GM23338 (cell line): Measurements from ENCODE around the gene TEKT3. TPM values are rescaled to one million over a fixed set of nuclear protein-coding genes. Genes with fewer than 3 reads are reported as not detected.

Experiments used
- ATAC-seq: fragments of 200-7000 bp; cut with Tn5 transposase; 3 replicates; pipeline ENCODE4 v1.9.1; 2020
- DNase-seq: peaks from one replicate; pipeline ENCODE4 v3.0.0-alpha.2; 2015; ENCODE audit warnings: low spot score
- H2AFZ ChIP-seq: fragments of 200-600 bp; sonication (generic); 2 replicates; pipeline ENCODE4 v1.8.0; 2016; ENCODE audit warnings: antibody characterized with exemption, mild to moderate bottlenecking, moderate library complexity
- H3F3A ChIP-seq: fragments of 200-600 bp; sonication (generic); replicated peaks from 2 replicates; pipeline ENCODE4 v1.8.0; 2017; ENCODE audit warnings: antibody characterized with exemption, mixed run types, low read depth
- H3K27ac ChIP-seq: fragments of 200-600 bp; sonication (generic); 2 replicates; pipeline ENCODE4 v1.6.1; 2016; ENCODE audit warnings: low read depth
- H3K27me3 ChIP-seq: fragments of 200-600 bp; sonication (generic); 2 replicates; pipeline ENCODE4 v1.8.0; 2016; ENCODE audit warnings: mild to moderate bottlenecking, mixed run types, moderate library complexity; ENCODE audit not compliant: insufficient read depth
- H3K36me3 ChIP-seq: fragments of 200-600 bp; sonication (generic); 2 replicates; pipeline ENCODE4 v1.8.0; 2016; ENCODE audit warnings: mild to moderate bottlenecking; ENCODE audit not compliant: insufficient read depth
- H3K4me1 ChIP-seq: fragments of 200-600 bp; sonication (generic); 2 replicates; pipeline ENCODE4 v1.8.0; 2016; ENCODE audit warnings: mild to moderate bottlenecking, moderate library complexity; ENCODE audit not compliant: insufficient read depth
- H3K4me2 ChIP-seq: fragments of 200-600 bp; sonication (generic); 2 replicates; pipeline ENCODE4 v1.7.1; 2017; ENCODE audit warnings: mixed run types
- H3K4me3 ChIP-seq: fragments of 200-600 bp; sonication (generic); 2 replicates; pipeline ENCODE4 v1.6.1; 2016; ENCODE audit warnings: mixed run types
- H3K79me2 ChIP-seq: fragments of 200-600 bp; sonication (generic); replicated peaks from 2 replicates; pipeline ENCODE4 v1.8.0; 2017; ENCODE audit warnings: mild to moderate bottlenecking; ENCODE audit not compliant: insufficient read depth
- H3K9me2 ChIP-seq: fragments of 200-600 bp; sonication (generic); 2 replicates; pipeline ENCODE4 v1.8.0; 2017; ENCODE audit not compliant: insufficient read depth
- H4K20me1 ChIP-seq: fragments of 200-600 bp; sonication (generic); replicated peaks from 2 replicates; pipeline ENCODE4 v1.8.0; 2017; ENCODE audit warnings: mild to moderate bottlenecking; ENCODE audit not compliant: insufficient read depth
- H3K27ac Mint-ChIP-seq: 2 replicates; pipeline ENCODE4 v1.8.0; 2020; ENCODE audit warnings: inconsistent platforms, mild to moderate bottlenecking, moderate library complexity, mixed read lengths
- H3K27me3 Mint-ChIP-seq: 3 replicates; pipeline ENCODE4 v1.8.0; 2022; ENCODE audit warnings: low read depth, mild to moderate bottlenecking, moderate library complexity, mixed read lengths, inconsistent platforms; ENCODE audit not compliant: insufficient read depth, poor library complexity
- H3K36me3 Mint-ChIP-seq: 3 replicates; pipeline ENCODE4 v1.8.0; 2021; ENCODE audit warnings: low read depth, mild to moderate bottlenecking, inconsistent platforms, moderate library complexity, mixed read lengths
- H3K4me1 Mint-ChIP-seq: 3 replicates; pipeline ENCODE4 v1.8.0; 2020; ENCODE audit warnings: mild to moderate bottlenecking, inconsistent platforms, mixed read lengths
- H3K4me3 Mint-ChIP-seq: 3 replicates; pipeline ENCODE4 v1.8.0; 2021; ENCODE audit warnings: moderate library complexity, mild to moderate bottlenecking, inconsistent platforms, mixed read lengths
- H3K9me3 Mint-ChIP-seq: 3 replicates; pipeline ENCODE4 v1.8.0; 2020; ENCODE audit warnings: moderate library complexity, mild to moderate bottlenecking, inconsistent platforms, mixed read lengths
- EZH2 ChIP-seq: fragments of 200-600 bp; sonication (generic); IDR thresholded peaks from one replicate; pipeline ENCODE4 v1.8.0; 2017; ENCODE audit warnings: antibody characterized with exemption, mild to moderate bottlenecking, low read depth; ENCODE audit not compliant: unreplicated experiment
- JUNB ChIP-seq: IDR thresholded peaks from one replicate; pipeline ENCODE4 v1.6.1; 2016; ENCODE audit warnings: antibody characterized with exemption; ENCODE audit not compliant: unreplicated experiment
- NANOG ChIP-seq: IDR thresholded peaks from 2 replicates; pipeline ENCODE4 v1.6.1; 2016; ENCODE audit warnings: antibody characterized with exemption, borderline replicate concordance
- ZNF331 ChIP-seq: fragments of 250-450 bp; sonication (Bioruptor Pico); IDR thresholded peaks from 2 replicates; pipeline ENCODE4 v1.5.0; 2020; ENCODE audit warnings: low read depth, mild to moderate bottlenecking, moderate library complexity
- polyA plus RNA-seq: library from polyadenylated mRNA; unstranded; fragments of >200 nt; fragmentation: Nextera tagmentation; extraction: Ambion mirVana; gene quantifications from 2 replicates; pipeline ENCODE4 v1.2.1, GENCODE V29; 2016
- total RNA-seq: library from RNA; depleted of rRNA; stranded (reverse); fragments of >200 nt; shearing (Covaris generic); gene quantifications from 2 replicates; pipeline ENCODE4 v1.2.3, GENCODE V29; 2014
- TF ChIP-seq, protein P1 (sequence below): fragments of 250-450 bp; sonication (Bioruptor Pico); IDR thresholded peaks from 2 replicates; pipeline ENCODE4 v1.5.0; 2020; ENCODE audit warnings: mild to moderate bottlenecking, moderate library complexity
- TF ChIP-seq, protein P2 (sequence below): IDR thresholded peaks from one replicate; pipeline ENCODE4 v1.6.1; 2018; ENCODE audit warnings: antibody characterized with exemption; ENCODE audit not compliant: unreplicated experiment

TEKT3 gene
- total and polyA plus RNA-seq, 2 experiments from 2014 or later, result 1.6 to 2.0 TPM

DNA sequence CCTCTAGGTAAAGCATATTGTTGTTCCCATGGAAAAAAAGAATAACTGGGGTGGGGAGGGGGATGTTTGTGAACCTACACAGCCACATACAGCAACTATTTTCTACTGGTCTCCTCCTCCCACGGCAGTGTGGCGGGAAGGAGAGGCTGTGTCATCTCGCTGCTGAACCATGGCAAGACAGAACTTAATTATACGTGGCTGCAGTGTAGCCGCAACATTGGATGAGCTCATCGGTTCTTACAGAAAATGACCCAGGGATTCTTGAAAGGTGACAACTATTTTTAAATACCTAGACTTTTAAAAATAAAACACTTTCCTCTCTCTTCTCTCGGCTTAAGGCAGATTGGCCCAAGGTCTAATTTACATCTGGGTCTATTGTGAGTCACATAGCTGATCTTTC is 19.8 kb upstream of the TEKT3 start (continued):
- TF ChIP-seq, protein P1, sequence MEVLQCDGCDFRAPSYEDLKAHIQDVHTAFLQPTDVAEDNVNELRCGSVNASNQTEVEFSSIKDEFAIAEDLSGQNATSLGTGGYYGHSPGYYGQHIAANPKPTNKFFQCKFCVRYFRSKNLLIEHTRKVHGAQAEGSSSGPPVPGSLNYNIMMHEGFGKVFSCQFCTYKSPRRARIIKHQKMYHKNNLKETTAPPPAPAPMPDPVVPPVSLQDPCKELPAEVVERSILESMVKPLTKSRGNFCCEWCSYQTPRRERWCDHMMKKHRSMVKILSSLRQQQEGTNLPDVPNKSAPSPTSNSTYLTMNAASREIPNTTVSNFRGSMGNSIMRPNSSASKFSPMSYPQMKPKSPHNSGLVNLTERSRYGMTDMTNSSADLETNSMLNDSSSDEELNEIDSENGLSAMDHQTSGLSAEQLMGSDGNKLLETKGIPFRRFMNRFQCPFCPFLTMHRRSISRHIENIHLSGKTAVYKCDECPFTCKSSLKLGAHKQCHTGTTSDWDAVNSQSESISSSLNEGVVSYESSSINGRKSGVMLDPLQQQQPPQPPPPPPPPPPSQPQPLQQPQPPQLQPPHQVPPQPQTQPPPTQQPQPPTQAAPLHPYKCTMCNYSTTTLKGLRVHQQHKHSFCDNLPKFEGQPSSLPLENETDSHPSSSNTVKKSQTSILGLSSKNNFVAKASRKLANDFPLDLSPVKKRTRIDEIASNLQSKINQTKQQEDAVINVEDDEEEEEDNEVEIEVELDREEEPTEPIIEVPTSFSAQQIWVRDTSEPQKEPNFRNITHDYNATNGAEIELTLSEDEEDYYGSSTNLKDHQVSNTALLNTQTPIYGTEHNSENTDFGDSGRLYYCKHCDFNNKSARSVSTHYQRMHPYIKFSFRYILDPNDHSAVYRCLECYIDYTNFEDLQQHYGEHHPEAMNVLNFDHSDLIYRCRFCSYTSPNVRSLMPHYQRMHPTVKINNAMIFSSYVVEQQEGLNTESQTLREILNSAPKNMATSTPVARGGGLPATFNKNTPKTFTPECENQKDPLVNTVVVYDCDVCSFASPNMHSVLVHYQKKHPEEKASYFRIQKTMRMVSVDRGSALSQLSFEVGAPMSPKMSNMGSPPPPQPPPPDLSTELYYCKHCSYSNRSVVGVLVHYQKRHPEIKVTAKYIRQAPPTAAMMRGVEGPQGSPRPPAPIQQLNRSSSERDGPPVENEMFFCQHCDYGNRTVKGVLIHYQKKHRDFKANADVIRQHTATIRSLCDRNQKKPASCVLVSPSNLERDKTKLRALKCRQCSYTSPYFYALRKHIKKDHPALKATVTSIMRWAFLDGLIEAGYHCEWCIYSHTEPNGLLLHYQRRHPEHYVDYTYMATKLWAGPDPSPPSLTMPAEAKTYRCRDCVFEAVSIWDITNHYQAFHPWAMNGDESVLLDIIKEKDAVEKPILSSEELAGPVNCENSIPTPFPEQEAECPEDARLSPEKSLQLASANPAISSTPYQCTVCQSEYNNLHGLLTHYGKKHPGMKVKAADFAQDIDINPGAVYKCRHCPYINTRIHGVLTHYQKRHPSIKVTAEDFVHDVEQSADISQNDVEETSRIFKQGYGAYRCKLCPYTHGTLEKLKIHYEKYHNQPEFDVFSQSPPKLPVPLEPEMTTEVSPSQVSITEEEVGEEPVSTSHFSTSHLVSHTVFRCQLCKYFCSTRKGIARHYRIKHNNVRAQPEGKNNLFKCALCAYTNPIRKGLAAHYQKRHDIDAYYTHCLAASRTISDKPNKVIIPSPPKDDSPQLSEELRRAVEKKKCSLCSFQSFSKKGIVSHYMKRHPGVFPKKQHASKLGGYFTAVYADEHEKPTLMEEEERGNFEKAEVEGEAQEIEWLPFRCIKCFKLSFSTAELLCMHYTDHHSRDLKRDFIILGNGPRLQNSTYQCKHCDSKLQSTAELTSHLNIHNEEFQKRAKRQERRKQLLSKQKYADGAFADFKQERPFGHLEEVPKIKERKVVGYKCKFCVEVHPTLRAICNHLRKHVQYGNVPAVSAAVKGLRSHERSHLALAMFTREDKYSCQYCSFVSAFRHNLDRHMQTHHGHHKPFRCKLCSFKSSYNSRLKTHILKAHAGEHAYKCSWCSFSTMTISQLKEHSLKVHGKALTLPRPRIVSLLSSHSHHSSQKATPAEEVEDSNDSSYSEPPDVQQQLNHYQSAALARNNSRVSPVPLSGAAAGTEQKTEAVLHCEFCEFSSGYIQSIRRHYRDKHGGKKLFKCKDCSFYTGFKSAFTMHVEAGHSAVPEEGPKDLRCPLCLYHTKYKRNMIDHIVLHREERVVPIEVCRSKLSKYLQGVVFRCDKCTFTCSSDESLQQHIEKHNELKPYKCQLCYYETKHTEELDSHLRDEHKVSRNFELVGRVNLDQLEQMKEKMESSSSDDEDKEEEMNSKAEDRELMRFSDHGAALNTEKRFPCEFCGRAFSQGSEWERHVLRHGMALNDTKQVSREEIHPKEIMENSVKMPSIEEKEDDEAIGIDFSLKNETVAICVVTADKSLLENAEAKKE (CRISPR knock-in tag), result no peak

DNA sequence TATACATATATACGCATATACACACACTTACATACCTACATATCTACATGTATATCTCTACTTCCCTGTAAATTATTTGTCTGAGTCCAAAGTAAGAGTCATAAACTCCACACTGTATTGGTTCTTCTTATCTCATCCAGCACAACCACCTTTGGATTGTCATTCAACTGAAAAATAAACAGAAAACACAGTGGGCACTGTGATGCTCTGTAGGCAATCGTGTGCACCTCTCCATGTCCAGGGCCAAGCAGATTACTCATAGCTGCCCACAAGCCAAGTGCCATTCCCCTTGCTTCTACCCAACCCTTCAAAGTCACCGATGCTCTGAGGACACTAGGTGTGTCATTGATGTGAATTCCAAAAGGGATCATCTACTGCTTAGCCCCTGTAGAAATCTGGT is 12.9 kb upstream of the TEKT3 start:
- peaks cover 5% of the 10 kb centered on the region for H3K27me3 Mint-ChIP-seq
- TF ChIP-seq, protein P1 (CRISPR knock-in tag), result no peak
- TF ChIP-seq NANOG (no peak), JUNB (no peak), EZH2 (no peak), ZNF331 (CRISPR knock-in tag) (no peak)
- TF ChIP-seq, protein P2, sequence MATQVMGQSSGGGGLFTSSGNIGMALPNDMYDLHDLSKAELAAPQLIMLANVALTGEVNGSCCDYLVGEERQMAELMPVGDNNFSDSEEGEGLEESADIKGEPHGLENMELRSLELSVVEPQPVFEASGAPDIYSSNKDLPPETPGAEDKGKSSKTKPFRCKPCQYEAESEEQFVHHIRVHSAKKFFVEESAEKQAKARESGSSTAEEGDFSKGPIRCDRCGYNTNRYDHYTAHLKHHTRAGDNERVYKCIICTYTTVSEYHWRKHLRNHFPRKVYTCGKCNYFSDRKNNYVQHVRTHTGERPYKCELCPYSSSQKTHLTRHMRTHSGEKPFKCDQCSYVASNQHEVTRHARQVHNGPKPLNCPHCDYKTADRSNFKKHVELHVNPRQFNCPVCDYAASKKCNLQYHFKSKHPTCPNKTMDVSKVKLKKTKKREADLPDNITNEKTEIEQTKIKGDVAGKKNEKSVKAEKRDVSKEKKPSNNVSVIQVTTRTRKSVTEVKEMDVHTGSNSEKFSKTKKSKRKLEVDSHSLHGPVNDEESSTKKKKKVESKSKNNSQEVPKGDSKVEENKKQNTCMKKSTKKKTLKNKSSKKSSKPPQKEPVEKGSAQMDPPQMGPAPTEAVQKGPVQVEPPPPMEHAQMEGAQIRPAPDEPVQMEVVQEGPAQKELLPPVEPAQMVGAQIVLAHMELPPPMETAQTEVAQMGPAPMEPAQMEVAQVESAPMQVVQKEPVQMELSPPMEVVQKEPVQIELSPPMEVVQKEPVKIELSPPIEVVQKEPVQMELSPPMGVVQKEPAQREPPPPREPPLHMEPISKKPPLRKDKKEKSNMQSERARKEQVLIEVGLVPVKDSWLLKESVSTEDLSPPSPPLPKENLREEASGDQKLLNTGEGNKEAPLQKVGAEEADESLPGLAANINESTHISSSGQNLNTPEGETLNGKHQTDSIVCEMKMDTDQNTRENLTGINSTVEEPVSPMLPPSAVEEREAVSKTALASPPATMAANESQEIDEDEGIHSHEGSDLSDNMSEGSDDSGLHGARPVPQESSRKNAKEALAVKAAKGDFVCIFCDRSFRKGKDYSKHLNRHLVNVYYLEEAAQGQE, result no peak

More for the DNA sequence above, 12.9 kb upstream of the TEKT3 start:
- no peak overlapping the region for H2AFZ ChIP-seq
- H3K4me3 ChIP-seq, result no peak overlapping the region
- no peak overlapping the region for H3K4me2 ChIP-seq
- H3K27ac ChIP-seq, result no peak overlapping the region
- ATAC-seq, result no peak
- Mint-ChIP-seq H3K27ac (no peak overlapping the region), H3K36me3 (peaks cover 8% of the 10 kb centered on the region; the same call in 2 of the 3 replicates), H3K4me3 (no peak overlapping the region), H3K9me3 (peaks cover 18% of the 10 kb centered on the region), H3K4me1 (peaks cover 4% of the 10 kb centered on the region; the same call in 2 of the 3 replicates)
- H4K20me1 ChIP-seq, result no peaks in the 10 kb centered on the region
- H3K9me2 ChIP-seq, result peaks cover 10% of the 10 kb centered on the region; the same call in 1 of the 2 replicates
- no peaks in the 10 kb centered on the region for H3K4me1 ChIP-seq
- DNase-seq, result no peak
- H3K79me2 ChIP-seq, result no peaks in the 10 kb centered on the region
- no peaks in the 10 kb centered on the region for H3K36me3 ChIP-seq
- H3F3A ChIP-seq, result no peaks in the 10 kb centered on the region
- H3K27me3 ChIP-seq, result no peaks in the 10 kb centered on the region
